ENCODE measurements around the gene PKD1.
"Not testable (repeated sequence)": the region's sequence is repeated elsewhere in the genome, so short reads cannot be mapped to it uniquely, and the experiment has no call there.

The PKD1 gene

DNA sequence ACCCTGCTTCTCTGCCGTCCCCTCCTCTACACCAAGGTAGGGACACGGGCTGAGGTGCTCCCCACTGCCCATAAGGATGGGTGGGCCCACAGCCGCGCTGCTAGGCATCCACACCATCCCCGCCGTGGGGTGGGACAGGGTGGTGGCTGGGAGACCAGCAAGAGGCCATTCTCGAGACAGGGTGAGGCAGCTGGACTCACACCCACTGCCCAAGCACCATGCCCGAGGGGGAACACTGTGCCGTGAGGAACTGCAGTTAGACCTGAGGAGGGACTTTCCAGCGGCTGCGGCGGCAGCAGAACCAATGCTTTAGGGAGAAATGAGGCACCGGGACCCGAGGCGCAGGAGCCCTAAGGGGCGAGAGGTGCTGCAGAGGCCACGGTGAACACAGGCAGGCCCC, 13.3 kb downstream of the PKD1 start:
- TF ChIP-seq CTCF (IDR thresholded peaks at IDR 0.05; ENCODE audit: insufficient read depth, low read depth, low read length, missing control alignments): no peak
- H3K4me3 ChIP-seq (ENCODE audit: low read length): no peak overlapping the region
- no peak for DNase-seq (ENCODE audit: low read depth)

DNA sequence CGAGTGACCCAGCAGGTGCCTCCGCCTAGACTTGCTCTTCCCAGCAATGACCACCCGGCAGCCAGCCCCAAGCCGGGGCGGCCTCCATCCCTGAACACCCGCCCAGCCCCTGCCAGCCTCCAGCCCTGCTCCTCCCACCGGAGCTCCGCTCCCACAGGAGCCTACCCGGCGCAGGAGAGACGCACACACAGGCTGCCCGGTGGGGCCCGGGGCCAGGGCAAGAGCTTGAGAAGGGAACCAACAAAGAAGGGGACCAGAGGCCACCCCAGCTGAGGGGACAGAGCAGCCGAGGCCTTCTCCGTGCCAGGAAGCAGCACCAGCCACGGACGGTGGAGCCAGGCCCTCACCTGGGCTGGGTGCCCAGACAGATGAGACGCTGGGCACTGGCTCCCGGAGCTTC, 13.8 kb downstream of the PKD1 start:
- DNase-seq (ENCODE audit: low read depth): no peak
- TF ChIP-seq CTCF (IDR thresholded peaks at IDR 0.05; ENCODE audit: insufficient read depth, low read depth, low read length, missing control alignments): no peak
- no peak overlapping the region for H3K4me3 ChIP-seq (ENCODE audit: low read length)

DNA sequence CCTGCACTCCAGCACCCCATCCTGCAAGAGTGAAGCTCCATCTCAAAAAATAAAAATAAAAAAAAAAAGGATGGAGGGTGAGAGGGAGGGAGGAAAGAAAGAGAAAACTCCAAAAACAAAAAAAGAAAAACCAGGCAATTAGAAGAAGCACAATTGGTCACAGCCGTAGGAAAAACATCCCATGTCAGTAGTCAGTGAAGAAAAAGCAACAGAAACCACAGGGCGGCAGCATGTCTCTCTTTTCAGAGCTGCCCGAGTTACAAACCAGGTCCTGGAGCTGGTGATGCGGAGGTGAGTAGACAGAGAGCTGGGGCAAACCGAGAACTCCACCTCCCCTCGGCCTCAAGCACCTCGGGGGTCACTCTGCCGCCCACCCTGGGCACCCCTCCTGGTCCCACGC, 14.4 kb downstream of the PKD1 start:
- DNase-seq (ENCODE audit: low read depth): peak; percentile 61
- peak; percentile 46 for TF ChIP-seq CTCF (IDR thresholded peaks at IDR 0.05; ENCODE audit: insufficient read depth, low read depth, low read length, missing control alignments)
- H3K4me3 ChIP-seq (ENCODE audit: low read length): not testable (repeated sequence)

- DNase-seq (ENCODE audit: low read depth); H3K4me3 ChIP-seq (ENCODE audit: low read length): not testable (repeated sequence)
Measured at GRCh38 chr16:2117960-2118722, 17.6 kb downstream of the PKD1 start.

DNA sequence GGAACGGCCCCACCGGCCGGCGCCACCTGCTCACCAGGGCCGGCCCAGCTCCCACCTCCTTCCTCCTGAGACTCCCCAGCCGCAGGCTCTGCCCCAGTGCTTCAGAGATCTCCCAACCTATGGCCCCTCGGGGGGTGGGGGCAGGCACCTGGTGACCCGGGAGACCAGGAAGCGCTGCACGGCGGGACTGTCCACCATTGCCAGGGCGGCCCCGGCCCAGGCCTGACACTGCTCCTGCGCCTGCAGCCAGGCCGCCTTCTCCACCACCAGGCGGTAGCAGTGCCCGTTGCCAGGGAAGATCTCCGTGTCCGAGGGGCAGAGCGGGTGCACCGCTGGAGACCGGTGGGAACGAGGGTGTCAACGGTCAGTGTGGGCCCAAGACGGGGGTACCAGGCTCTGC, 18.4 kb downstream of the PKD1 start:
- DNase-seq (ENCODE audit: low read depth); H3K4me3 ChIP-seq (ENCODE audit: low read length): not testable (repeated sequence)

DNA sequence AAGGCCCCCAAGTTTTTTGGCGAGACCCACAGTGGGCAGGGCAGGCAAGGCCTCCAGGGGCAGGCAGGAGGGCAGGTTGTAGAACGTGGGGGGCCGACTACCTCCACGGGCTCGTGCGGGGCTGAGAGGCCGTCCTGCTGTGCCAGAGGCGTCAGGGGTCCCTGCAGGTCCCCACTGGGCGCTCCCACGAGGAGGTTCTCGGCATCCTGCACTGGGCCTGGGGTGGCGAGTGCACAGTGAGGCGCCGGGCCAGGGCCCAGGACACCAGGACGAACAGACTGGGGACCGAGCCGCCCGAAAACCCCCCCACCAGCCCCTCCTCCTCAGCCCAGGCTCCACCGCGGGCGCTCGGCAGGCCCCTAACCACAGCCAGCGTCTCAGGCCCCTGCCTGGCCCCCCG, 19.3 kb downstream of the PKD1 start:
- not testable (repeated sequence) for DNase-seq (ENCODE audit: low read depth); H3K4me3 ChIP-seq (ENCODE audit: low read length)

GRCh38 chr16:2115591-2115973, 20.1 kb downstream of the PKD1 start:
- no peak overlapping the region for H3K4me3 ChIP-seq (ENCODE audit: low read length)
- TF ChIP-seq CTCF (IDR thresholded peaks at IDR 0.05; ENCODE audit: insufficient read depth, low read depth, low read length, missing control alignments): no peak
- no peak for DNase-seq (ENCODE audit: low read depth)

GRCh38 chr16:2114885-2115590, 20.7 kb downstream of the PKD1 start:
- H3K4me3 ChIP-seq (ENCODE audit: low read length); DNase-seq (ENCODE audit: low read depth): not testable (repeated sequence)

- not testable (repeated sequence) for DNase-seq (ENCODE audit: low read depth); H3K4me3 ChIP-seq (ENCODE audit: low read length)
Measured at GRCh38 chr16:2114225-2114624, 21.5 kb downstream of the PKD1 start.

GRCh38 chr16:2112539-2113106, 23.1 kb downstream of the PKD1 start:
- not testable (repeated sequence) for DNase-seq (ENCODE audit: low read depth)

GRCh38 chr16:2111412-2112335, 24.0 kb downstream of the PKD1 start:
- not testable (repeated sequence) for H3K4me3 ChIP-seq (ENCODE audit: low read length)

More at GRCh38 chr16:2112539-2113106, 23.1 kb downstream of the PKD1 start:
- not testable (repeated sequence) for H3K4me3 ChIP-seq (ENCODE audit: low read length)

GRCh38 chr16:2111009-2111353, 24.7 kb downstream of the PKD1 start:
- DNase-seq (ENCODE audit: low read depth); H3K4me3 ChIP-seq (ENCODE audit: low read length): not testable (repeated sequence)

More at GRCh38 chr16:2111412-2112335, 24.0 kb downstream of the PKD1 start:
- not testable (repeated sequence) for DNase-seq (ENCODE audit: low read depth)

- DNase-seq (ENCODE audit: low read depth); H3K4me3 ChIP-seq (ENCODE audit: low read length): not testable (repeated sequence)
Measured at GRCh38 chr16:2110332-2111008, 25.2 kb downstream of the PKD1 start.
